GM19351 (cell line): ENCODE results near the gene SLC25A4.
"Not testable (repeated sequence)": the region's sequence is repeated elsewhere in the genome, so short reads cannot be mapped to it uniquely, and the experiment has no call there.

ENCODE experiments used
- ATAC-seq: cut with Tn5 transposase; IDR thresholded peaks from one replicate; pipeline ENCODE4 v1.9.1; 2021; ENCODE audit warnings: mild to moderate bottlenecking, moderate library complexity; ENCODE audit not compliant: unreplicated experiment

Gene SLC25A4

GRCh38 chr4:185142912-185143600 lies at the start of gene SLC25A4:
Gene SLC25A4, plus strand, starts transcription at chr4:185143266. Its CDS starts 107 bp downstream, at chr4:185143373.
- ATAC-seq: peak; percentile 96

GRCh38 chr4:185093603-185094002 lies 49.5 kb upstream of the SLC25A4 start:
- no peak for ATAC-seq

GRCh38 chr4:185096032-185096653 lies 46.9 kb upstream of the SLC25A4 start:
- no peak for ATAC-seq

- ATAC-seq: no peak
Measured at GRCh38 chr4:185098474-185098873, 44.6 kb upstream of the SLC25A4 start.

- ATAC-seq: no peak
Measured at GRCh38 chr4:185099024-185099682, 43.9 kb upstream of the SLC25A4 start.

- no peak for ATAC-seq
Measured at GRCh38 chr4:185099940-185100339, 43.1 kb upstream of the SLC25A4 start.

GRCh38 chr4:185100423-185100822 lies 42.6 kb upstream of the SLC25A4 start:
- ATAC-seq: no peak

GRCh38 chr4:185101354-185101890 lies 41.6 kb upstream of the SLC25A4 start:
- no peak for ATAC-seq

GRCh38 chr4:185104733-185105132 lies 38.3 kb upstream of the SLC25A4 start:
- no peak for ATAC-seq

- ATAC-seq: no peak
Measured at GRCh38 chr4:185106353-185106752, 36.7 kb upstream of the SLC25A4 start.

GRCh38 chr4:185107574-185107973 lies 35.5 kb upstream of the SLC25A4 start:
- not testable (repeated sequence) for ATAC-seq

- ATAC-seq: no peak
Measured at GRCh38 chr4:185108185-185108584, 34.9 kb upstream of the SLC25A4 start.

- ATAC-seq: no peak
Measured at GRCh38 chr4:185108669-185109068, 34.4 kb upstream of the SLC25A4 start.

- no peak for ATAC-seq
Measured at GRCh38 chr4:185109736-185110135, 33.3 kb upstream of the SLC25A4 start.

- no peak for ATAC-seq
Measured at GRCh38 chr4:185110375-185110823, 32.7 kb upstream of the SLC25A4 start.

GRCh38 chr4:185112104-185112503 lies 31.0 kb upstream of the SLC25A4 start:
- no peak for ATAC-seq

GRCh38 chr4:185113340-185113739 lies 29.7 kb upstream of the SLC25A4 start:
- no peak for ATAC-seq

GRCh38 chr4:185115827-185116232 lies 27.2 kb upstream of the SLC25A4 start:
- ATAC-seq: no peak

GRCh38 chr4:185117300-185117934 lies 25.6 kb upstream of the SLC25A4 start:
- no peak for ATAC-seq

GRCh38 chr4:185118876-185119275 lies 24.2 kb upstream of the SLC25A4 start:
- ATAC-seq: no peak

- not testable (repeated sequence) for ATAC-seq
Measured at GRCh38 chr4:185119467-185119866, 23.6 kb upstream of the SLC25A4 start.
